Lung microvascular endothelial cell (primary cell): Measurements from ENCODE around the gene FADS2. TPM values are rescaled to one million over a fixed set of nuclear protein-coding genes. Genes with fewer than 3 reads are reported as not detected.

Source experiments
- DNase-seq, 2 donors: peaks; one replicate each; pipeline versions ENCODE4 v3.0.0 to v3.0.0-alpha.2; 2010; ENCODE audit warnings: low read depth in 2 of 2
- total RNA-seq: library from RNA; depleted of rRNA; stranded (reverse); fragments of >200 nt; gene quantifications from 2 replicates; pipeline ENCODE4 v1.2.1, GENCODE V29; 2014

FADS2 gene
- total RNA-seq, 1 donor from 2014 or later: 41.3 TPM

DNA sequence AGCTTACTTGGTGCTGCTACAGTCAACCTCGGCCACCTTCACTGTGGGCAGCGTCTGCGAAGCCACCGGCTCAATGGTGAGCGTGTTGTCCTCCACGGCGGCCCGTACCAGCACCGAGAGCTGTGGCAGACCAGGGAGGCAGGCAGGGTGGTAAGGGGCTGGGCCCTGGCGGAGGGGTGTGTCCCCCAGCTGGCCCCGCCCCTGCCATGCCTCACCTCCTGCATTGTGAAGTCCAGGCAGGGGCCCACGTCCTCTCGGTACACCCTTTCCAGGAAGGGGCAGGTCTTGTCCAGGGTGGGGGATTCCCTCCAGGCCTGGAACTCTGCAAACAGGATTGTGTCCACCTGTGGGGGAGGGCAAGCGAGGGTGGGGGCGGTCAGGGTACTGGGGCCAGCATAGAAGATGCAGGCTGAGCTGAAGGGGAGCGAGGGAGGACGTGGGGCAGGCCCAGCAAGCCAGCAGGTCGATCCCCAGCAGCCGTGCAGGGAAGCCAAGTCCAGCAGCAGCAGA, 76.5 kb downstream of the FADS2 start:
- no peak for DNase-seq

DNA sequence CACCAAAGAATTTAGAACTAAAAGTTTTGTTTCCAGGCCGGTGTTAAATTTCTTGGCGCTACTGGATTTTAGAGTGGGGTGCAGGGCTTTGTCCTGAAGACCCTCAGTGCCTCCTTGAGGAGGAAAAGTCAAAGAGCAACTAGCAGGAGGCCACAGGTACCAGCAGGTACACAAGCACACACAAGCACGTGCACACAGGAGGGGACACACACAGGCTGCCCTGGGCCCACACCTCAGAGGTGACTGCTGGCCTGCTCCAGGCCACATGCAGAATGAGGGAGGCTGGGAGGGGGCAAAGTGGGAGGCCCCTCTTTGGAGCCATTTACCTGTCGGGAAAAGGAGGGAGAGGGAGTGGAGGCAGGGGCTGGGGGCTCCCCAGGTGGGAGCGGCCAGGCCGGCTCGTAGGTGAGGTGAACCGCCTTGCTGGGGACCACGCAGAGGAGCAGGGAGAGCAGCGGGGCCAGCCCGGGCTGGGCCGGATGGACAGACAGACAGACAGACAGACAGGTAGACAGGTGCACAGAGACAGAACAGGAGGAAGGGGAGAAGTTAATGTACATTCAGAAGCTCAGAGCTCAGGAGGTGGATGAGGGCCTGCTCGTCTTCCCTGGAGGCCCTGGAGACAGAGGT, 77.1 kb downstream of the FADS2 start:
- no peak for DNase-seq

DNA sequence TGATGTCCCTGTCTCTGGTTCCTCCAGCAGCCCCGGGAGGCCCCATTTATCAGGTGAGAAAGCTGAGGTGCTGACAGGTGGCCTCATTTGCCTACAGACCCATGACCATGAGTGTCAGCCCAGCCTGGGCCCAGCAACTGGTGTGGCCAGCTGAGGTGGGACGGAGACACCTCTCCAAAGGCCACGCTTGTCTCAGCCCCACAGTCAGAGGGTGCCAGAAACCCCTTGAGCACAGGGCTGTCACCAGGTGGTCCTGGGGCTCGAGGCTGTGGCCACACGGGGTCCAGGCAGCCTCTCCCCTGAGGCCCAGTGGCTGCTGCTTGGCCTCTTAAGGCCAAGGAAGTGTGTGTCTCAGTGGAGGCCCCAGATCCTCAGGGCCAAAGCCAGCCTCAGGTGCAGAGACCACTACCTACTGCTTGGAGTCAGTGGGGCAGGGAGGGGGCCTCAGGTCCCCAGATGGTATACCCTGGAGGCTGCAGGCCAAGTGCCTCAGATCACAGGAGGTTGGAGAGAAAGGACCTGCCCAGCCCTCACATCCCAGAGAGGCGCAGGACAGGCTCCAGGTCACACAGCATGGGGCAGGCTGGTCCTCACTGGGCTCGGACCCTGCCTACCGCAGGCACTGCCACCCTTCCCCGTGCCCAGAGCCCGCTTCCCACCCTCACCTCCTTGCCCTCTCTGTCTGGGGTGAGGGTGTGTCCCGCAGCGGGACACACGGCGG, 77.9 kb downstream of the FADS2 start:
- no peak for DNase-seq

DNA sequence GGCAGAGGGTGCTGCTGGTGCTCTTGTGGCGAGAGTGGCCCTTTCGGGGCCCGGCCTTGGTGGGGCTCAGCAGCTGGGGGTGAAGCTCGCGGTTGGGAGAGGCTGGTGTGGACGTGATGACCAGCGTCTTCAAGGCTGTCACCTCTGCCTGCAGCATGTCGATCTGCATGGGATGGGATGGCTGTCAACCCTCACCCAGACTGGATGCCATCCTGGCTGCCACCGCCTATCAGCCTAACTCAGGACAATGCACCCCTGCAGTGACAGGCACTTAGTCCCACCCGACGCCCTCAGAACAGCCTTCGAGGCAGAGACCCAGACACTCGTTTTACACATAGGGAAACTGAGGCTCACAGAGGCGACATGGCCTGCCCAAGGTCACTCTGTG, 78.4 kb downstream of the FADS2 start:
- DNase-seq: no peak

DNA sequence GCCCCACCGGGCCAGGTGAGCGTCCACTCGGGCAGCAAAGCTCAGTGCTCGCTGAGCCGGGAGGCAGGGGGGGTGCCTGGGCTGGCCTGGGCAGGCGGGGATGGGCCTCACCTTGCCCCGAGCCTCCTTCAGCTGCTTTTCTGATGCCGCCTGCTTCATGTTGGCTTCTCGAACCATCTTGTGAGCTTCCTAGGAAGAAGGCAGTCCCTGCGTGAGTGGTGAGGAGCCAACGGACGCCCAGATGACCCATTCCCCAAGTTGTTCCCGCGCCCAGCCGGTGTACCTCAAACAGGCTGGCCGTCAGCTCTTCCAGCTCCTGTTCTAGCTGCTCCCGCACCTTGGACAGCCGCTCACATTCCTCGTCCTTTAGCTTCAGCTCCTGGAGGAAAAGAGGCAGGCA, 79.2 kb downstream of the FADS2 start:
- no peak for DNase-seq

DNA sequence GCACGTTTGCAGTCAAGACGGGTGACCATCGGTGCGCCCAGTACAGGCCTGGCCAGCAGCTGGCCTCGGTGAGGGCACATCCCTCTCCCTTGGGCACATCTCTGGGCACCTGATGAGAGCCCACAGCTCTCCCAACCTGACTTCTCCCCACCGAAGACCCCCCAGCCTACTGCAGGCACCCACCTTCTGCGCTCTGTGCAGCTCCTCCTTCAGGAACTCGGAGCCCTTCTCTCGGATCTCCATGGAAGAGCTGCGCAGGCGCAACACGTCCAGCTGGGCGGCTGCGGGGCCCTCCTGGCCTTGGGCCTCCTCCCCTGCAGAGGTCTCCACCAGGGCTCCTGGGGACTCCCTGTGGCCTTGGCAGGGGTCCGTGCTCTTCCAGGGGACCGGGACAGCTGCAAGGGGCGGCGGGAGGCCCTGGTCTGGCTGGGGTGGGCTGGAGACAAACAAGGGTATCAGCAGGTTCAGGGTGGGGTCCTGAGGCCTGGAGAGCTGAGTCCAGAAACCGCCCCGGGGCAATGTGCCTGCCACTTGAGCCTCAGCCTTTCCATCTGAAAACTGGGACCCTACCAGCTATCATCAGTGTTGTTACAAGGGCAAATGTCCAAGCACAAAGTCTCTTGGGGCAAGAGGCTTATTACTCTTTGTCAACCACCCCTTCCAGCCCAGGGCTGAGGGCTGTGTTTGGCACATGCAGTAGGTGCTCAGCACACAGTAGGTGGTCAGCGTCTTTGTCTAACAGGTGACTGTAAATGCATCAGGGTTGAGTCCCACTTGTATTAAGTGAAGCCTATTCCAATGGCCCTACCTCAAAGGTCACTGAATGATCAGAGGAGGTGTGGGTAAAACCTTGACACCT, 80.0 kb downstream of the FADS2 start:
- no peak for DNase-seq

DNA sequence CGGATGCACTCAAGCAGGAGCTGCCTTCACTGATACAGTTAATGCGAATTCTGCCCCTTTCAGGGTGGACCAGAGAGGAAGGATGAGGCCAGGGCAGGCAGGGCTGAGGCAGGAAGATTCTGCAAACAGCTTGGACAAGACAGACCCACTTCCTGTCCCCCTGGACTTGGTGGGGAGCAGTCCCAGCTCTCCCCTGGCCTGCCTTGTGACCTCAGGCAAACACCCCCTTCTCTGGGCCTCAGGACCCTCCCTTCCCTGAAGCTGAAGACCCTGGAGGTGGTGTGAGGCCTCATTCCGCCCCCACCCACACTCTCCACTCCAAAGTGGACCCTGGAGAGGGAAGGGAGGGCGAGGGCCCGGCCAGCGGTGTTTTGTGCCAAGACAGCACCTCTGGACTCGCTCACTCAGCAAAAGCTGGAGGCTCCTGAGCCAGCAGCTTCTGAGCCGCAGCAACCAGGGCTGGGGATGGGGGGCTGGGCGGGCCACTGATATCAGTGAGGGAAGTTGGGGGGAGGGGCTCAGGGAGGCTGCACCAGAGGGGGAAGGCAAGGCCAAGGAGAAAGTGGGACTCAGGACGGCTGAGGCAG, 80.7 kb downstream of the FADS2 start:
- no peak for DNase-seq

DNA sequence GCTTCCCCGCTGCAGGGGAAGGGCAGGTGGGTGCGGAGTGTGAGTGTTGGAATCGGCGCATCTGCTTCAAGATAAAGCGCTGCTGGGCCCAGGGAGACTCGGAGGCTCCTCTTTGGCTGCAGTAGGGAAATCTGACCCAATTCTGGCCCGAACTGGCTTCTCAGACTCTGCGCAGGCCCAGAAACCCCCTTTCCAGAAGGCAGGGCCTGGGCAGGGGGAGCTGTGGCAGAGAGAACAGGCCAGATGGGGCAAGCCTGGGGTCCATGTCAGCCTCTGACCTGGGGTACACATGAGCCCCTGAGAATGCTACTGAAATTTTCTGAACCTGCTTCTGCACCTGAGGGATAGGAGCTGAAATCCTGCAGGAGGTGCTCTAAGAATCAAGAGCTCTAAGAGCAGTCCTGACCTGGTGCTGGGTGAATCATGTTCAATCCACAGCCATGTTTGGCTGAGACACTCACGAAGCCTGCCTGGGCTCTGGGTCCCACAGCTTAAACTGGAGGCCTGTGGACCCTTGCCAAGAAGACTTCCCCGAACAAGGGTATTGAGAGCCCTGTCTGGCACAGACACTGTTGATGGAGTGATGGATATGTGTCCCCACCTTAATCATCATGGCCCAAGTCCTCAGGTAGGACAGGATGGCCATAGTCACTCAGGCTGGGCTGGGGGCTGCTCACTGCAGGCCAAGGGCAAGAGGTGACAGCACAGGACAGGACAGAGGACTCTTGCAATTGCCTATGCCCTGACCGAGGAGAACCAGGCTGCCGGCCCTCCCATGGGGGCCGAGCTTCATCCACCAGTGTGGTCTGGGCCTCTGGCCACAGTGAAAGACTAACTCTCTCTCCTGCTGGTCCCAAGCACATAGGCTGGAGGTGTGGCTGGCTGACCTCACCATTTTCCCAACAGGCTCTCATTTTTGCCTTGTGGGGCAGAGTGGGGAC, 82.4 kb downstream of the FADS2 start:
- no peak for DNase-seq

DNA sequence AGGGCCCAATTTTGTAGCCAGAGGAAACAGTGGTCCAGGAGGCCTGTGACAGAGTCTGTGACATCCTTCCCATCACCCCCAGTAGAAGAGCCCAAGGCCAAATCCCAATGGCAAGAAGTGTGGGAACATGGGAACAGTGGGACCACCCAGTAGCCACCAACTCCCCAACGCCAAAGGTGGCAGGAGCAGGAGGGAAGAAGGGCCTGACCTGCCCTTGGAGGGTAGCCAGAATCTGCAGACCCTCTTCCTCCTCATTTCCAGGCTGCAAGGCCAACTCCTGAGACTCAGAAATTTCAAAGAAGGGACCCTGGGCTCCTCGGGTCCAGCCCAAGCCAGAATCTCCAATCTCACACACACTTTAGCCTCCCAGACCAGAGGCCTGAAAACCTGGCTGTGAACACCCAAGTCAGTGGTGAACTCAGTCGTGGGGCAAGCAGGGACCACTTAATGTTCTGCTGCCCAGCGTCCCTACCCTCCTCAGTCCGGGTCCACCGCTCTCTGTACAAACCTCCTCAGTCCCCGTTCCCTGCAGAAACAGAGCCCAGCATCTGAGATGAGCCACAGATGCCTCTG, 83.1 kb downstream of the FADS2 start:
- DNase-seq: no peak

DNA sequence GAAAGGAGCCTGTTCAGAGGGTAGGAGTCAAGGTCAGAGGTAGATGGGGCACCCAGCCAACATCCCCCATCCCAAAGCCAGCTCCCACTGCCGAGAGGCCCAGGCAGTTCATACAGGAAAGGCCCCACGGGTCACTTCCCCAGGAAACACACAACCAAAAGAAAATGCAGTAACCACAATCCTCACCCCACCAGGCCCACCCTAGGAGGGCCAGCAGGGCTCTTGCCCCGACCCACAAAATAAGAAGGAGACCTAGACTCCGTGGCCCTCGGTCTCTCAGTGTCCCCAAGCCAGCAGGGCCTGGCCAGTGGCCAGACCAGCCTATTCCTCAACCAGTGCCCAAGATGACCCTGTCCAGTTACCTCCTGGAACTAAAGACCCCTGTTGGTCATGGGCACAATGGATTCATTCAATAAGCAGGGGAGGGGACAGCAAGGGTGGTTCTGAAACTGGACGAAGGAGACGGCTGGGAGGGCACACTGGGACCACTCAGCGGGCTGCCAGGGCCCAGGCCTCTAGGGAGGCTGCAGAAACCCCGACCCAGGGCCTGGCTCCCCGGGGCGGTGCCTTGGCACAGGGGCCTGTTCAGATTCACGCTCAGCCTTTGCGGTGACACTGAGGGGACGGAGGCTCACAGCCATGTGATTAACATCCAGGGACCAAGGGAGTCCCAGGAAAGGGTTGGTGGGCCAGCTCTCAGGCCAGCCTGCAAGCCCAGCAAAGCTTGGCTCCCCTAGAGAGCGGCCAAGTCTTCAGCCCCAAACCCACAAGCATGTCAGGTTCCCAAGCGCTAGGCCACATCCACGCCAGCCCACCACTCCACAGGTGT, 83.8 kb downstream of the FADS2 start:
- no peak for DNase-seq

DNA sequence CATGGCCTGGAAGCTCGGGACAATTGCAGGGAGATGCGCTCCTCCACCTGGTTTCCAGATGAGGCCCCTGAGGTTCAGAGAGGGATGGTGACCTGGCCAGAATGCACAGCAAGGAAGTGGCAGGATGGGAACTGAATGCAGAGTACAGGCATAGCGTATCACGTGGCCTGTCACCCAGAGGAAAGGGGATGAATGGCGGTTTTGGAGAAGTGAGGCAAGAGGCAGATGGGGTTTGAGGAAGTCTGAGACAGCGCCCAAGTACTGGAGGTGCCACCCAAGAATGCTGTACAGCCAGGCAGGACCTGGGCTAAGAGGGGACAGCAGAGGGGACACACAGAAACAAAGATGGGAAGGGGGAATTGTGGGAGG, 84.4 kb downstream of the FADS2 start:
- DNase-seq: no peak

DNA sequence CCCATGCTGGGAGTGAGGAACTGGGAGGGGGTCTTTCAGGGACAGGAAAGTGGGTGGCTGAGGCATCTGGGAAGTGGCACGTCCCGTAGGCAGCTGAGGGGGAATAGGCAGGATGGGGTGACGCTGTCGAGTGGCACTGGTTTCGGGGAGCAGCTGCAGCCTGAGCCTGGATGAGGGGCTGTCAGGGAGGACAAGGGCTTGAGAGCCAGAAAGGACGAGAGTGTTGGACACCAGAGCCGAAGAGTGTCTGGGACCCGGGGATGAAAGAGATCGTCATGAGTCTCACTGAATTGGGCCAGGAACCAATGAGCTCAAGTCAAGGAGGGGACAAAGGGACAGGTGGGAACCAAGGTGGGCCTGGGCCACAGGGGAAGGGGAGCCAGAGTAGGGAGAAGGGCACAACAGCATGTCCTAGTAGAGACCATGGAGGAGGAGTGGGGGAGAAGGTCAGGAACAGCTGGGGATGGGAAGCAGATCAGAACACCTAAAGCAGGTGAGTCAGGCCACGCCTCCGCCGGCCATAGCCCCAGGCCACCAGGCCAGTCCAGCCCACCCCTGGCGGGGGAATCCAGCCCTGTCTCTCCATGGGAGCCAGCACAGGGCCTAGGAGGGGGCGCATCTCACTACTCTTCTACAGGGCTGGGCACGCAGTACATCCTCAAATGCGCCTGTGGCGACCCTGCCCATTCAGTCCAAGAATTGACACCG, 85.0 kb downstream of the FADS2 start:
- DNase-seq: no peak

DNA sequence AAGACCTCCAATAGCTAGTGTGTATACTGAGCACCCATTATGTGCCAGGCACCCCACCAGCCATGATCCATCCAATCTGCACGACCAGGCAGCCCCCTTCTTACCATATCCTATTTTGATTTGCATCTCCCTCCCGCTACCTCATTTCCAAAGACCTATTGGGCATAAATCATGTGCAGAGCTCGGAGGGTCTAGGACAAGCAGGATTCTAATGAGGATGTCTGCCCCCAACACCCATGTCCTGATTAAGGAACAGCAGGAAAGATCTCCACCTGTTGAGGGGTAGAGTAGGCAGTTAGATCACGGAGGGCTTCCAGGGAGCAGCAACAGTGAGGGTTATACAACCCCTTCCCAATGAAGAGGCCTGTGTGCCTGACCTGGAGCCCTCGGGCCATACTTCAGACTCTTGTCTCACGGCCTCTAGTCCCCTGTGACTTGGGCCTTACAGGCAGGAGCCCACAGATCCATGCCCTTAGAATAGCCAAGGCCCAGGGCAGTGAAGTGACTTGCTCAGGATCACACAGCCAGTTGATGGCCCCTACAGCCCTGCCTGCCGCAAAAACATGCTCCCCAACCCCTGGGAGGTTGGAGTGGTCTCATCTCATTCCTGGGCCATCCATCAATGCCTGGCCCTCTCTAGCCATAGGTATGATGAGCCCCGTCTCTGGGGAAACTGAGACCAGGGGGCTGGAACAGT, 85.7 kb downstream of the FADS2 start:
- DNase-seq: no peak

DNA sequence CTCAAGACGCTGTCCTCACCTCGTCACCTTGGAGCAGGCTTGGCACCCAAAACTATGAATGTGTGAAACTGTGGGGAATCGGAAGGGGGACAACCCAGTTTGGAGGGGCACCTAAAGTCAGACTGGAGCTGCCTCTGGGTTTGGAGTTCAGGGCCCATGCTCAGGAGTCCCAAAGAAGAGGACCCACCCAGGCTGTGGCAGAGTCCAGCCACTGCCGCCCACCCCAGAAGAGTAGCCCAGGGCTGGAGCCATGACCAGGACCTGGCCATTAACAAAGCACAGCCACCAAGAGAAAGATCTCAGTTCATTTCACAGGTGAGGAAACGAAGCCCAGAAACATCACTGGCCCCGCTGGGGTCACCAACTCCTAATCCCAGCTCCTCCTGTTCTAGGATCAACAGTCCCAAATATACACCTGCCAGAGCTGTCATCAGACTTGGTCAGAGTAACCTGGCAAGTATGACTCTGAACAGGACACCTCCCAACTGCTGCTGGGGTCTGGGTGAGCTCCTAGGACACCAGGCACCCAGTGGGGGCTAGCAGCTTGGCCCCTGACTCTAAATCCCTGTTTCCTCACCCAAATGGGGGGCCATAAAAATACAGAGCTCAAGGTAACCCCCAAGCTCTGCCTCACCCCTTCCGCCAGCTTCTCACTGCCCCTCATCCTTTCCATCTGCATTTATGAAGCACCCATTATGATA, 86.5 kb downstream of the FADS2 start:
- DNase-seq: no peak

DNA sequence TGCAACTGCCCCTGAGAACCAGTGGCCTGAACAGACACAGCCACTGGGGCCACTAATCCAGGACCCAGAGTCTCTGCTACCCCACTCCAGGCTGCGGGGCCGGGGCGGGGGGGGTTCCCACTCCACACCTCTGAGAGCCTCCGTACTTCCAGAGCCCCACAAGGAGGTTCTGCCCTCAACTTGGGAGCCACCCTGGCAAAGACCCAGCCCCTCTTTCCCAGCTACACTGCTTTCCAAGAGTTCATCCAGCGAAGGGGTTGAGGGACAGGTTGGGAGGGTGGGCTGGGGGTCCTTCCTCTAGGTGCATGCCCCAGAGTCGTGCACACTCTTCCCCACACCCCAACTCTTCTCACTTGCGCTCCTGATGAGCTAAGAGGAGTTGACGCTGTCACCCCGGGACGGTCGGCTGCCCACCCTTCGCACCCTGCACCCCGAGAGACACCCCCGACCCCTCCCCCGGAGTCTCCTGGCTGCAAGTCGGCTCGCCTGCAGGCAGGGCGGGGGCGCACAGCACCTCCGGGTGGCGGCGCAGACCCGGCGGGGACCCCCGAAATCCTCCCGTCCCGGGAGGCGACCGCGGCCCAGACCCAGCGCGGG, 88.7 kb downstream of the FADS2 start:
- DNase-seq: no peak
